ENCODE measurements around the gene RPS6KA2.

DNA sequence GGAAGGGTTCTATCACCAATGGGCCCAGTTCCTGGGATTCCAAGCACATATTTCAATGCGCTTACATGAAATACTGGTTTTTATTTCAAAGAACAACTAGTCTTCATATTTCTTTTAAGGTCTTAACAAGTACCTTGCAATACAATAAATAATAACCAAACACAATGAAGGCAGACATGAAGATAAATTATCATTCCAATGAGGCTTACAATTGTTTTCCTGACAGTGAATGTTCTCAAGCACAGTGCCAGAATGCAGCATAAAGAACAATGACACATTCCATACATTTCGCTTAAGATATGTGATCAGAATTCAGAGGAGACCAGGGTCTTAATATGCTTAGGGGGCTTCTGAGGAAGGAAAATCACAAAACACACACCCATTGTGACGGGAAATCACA, 66.8 kb downstream of the RPS6KA2 start:
- TF ChIP-seq, protein P1, sequence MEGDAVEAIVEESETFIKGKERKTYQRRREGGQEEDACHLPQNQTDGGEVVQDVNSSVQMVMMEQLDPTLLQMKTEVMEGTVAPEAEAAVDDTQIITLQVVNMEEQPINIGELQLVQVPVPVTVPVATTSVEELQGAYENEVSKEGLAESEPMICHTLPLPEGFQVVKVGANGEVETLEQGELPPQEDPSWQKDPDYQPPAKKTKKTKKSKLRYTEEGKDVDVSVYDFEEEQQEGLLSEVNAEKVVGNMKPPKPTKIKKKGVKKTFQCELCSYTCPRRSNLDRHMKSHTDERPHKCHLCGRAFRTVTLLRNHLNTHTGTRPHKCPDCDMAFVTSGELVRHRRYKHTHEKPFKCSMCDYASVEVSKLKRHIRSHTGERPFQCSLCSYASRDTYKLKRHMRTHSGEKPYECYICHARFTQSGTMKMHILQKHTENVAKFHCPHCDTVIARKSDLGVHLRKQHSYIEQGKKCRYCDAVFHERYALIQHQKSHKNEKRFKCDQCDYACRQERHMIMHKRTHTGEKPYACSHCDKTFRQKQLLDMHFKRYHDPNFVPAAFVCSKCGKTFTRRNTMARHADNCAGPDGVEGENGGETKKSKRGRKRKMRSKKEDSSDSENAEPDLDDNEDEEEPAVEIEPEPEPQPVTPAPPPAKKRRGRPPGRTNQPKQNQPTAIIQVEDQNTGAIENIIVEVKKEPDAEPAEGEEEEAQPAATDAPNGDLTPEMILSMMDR (IDR thresholded peaks at IDR 0.05) = no peak
- TF ChIP-seq ZFX (IDR thresholded peaks at IDR 0.05; ENCODE audit: borderline replicate concordance) = no peak

All from 22Rv1 (cell line).